Stimulated activated CD8-positive, alpha-beta memory T cell treated with anti-CD3 and anti-CD28 coated beads, Interleukin-12 subunit alpha, Interleukin-12 subunit beta, amount 100 ng/mL, for 1 hour (primary cell): ENCODE results near the gene SAMD13.

Experiments
- DNase-seq: peaks from one replicate; pipeline ENCODE4 v3.0.0-alpha.2; 2020; ENCODE audit warnings: low read depth

The SAMD13 gene, protein sequence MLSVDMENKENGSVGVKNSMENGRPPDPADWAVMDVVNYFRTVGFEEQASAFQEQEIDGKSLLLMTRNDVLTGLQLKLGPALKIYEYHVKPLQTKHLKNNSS

DNA sequence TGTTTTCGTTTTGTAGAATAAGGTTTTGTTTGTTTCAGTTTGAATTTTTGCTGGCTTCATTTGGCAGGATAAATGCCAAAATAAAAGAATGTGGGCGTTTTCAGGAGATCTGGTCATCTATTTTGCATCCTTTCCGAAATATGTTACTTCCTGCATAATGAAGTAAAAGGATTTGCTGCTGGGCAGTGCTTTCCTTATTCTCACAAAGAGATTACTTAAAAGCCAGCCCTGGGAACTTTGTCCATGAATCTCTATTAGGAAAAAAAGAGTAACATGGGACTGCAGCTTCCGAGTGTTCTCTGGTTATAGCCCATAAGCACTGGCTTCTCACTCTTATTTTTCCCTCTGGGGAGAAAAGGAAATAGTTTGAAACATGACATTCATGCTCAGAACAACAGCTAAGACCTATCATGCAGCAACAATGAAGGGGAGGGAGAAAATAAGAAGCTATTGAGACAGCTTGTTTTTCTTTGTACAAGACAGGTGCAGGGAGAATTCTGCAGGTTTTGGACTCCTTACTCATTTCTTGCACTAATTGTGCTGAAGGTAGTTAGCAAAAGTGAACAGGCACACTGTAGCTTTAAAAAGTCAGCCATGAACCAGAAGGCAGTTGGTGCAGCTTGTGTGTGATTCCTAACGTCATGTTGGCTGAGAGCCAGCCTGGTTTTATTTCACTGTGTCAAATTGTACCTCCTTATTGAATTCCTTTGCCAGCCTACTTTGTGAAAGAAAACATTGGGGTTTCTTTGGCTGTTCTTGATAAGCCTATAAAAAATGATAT lies at the start of gene SAMD13:
SAMD13 (plus strand) TSS at position 705 of the 781 bp plus-strand sequence. CDS start 1,527 bp downstream, outside the sequence.
- DNase-seq, result no peak

DNA sequence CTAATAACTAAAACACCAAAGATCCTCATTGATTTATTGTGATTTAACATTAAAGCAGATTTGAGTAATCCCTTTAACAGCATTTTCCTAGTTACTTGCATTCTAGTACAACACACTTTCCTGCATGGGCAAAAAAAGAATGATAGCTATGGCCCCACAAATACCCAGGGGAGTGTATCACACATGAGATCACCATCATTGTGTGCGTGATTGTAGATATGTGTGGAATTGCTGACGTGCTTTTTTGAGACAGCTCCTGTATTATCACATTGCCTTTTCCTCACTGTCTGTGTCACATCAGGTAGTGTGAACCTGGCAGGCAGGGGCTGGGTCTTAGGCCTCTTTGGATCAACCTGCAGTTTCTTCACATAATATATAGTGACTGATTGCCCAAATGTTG lies 48.5 kb upstream of the SAMD13 start:
- no peak for DNase-seq

DNA sequence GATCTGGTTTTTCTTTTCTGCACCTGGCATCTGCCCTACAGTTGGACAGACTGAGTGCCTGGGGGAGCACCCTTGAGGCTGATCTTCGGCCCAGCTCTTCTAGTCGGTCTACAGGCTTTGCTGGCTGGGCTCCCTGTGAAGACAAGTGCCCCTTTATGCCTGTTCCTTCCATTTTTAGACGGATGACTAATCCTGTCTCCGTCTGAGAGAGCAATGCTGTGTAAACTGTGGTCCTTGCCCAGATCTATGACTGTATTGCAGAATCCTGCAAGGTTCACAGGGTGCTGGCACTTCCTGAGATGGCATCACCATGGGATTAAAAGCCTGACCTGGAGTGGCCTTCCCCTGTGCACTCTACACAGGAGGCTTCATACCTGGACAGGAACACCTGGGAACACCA lies 47.6 kb upstream of the SAMD13 start:
- no peak for DNase-seq

DNA sequence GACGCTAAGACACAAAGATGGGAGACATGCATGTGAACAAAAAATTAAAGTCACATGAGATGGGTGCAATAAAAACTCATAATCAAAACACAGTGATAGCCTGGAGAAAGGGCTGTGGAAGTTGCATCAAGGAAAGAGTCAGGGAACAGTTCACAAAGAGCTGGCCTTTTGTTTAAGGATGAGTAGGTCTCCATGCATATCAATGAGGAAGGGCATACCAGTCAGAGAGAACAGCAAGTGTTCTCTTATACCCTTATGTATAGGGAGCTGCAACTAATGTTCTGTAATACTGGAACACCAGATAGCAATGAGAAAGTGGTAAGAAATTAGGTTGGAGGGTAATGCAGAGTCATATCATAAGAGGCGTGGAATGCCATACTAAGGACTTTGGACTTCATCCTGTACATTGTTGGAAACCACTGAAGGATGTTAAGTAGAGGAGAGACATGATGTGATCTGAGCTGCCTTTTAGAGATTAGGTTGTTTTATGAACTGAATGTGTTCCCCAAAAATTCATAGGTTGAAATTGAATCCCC lies 46.7 kb upstream of the SAMD13 start:
- DNase-seq, result no peak

DNA sequence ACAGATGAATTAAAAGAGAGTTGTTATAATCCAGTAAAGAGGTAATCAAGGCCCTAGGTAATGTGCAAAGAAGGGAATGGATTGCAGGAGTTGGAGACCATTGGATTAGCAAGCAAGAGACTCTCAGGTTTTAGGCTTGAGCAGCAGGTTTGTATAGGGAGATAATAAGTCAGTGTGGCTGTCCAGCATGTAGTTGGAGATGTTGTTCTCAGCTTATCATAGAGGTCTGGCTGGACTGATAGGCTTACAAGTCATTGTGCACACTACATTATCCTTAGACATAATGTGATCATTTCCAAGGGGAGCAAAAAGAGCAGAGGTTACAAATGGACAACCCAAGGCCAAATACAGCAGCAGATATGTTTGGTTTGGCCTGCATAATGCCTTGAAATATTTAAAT lies 45.9 kb upstream of the SAMD13 start:
- DNase-seq, result no peak

DNA sequence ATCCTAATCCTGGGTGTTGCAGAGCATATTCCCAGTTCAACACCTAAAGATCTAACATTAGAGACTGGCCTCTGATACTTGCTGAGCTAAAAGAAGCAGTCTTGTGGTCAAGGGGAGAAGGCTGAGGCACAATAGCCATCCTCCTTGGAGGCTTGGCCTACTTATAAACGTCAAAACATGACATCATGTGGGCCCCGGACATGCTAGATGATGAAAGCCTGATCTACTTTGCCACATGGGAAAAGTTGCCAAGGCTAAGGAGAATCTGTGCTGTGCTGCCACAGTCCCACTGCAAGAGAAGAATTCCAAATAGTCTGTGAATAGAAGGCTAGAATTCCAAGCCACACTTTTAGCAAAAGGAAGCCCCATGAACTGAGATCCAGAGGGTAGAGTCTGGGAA lies 43.9 kb upstream of the SAMD13 start:
- no peak for DNase-seq

DNA sequence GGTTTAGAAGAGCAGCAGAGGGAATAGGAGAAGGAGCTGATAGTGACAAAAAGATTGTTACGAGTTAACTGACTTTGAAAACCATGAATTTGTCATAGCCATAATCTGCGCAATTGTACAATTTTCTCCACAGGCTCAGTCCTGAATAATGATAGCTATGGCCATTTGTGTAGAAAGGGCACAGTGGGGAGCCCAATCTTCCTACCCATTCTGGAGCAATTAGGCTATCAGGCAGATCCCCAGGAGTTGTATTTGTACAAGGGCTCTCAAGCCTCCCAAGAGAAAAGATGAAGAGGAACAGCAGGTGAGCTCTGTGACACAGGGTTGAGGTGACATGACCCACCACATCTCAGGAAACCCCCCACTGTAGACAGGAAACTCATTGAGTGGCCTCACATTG lies 42.1 kb upstream of the SAMD13 start:
- DNase-seq, result no peak

DNA sequence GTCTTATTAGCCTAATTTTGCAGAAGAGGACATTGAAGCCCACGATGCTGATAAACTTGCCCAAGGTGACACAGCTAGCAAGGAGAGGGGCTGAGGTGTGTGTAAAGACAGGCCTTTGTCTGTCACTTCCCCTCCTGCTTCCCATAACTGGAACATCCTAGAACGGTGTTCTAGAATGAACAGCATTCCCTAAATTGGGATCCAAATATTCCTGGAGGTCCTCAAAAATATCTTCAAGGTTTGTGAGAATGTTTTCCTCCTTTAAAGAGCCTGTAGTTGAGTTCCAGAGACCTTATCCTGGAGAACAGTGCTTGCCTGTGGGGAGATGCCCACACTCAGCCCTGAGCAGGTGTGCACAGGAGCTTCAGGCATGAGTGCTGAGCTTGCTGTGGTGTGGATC lies 41.5 kb upstream of the SAMD13 start:
- no peak for DNase-seq

DNA sequence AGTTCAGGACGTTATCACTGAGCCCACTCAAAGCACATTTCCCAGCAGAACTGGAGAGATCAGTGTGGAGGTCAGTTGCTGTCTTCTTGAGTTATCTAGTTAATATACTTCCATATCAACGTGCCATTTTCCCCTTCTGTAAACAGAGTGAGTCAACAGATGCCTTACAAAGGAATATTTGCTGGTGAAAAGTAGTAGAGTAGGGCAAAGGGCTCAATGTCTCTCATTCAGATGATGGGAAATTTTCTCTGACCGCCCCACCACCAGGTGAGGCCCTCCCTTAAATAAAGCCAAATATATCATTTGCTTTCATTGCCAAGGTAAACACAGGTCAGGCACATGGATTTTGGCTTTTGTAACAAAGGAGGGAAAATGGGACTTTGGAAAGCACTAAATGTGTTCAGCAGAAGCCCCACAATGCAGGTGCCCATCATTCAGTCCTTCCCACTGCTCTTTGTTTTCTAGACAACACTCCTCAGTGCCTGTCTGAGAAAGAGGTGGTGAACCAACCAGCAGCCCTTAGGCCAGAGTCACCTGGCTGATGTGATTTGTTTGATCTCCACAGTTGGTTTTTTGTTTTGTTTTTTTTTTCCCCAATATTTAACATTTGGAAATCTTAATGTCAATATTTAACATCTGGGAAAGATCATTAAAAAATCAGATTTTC lies 40.5 kb upstream of the SAMD13 start:
- DNase-seq, result no peak

DNA sequence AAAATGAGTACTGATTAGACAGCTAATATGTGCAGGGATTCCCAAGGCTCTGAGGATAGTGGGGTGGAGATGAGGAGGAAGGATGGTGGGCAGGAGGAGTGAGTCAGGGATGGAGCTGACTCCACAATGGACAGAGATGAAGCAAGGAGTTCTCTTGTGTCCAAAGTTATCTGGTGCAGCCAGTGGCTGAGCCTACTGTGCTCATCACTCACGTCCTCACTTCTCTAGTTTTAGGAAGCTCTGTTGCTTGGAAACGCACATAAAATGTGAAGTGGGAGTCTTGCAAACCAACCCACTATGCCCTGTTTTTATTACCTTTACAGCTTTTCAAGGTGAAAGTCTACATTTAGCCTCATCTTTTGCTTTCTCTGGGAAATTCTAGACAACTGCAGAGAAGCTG lies 36.5 kb upstream of the SAMD13 start:
- DNase-seq, result no peak

DNA sequence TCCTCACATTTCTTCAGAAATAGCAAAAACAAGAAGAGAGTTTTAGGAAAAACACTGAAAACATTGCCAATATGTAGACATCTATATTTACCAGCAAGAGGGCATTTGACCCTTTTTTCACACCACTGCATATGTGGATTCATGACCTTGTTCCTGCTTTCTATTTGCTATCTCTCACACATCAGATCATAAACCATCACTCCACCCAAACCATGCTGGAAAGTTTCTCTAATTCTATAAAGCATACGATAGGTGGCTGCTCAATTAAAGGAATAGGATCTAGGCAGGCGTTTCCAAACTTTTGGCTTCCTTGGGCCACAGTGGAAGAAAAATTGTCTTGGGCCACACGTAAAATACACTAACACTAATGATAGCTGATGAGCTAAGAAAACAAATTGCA lies 35.6 kb upstream of the SAMD13 start:
- DNase-seq, result no peak

DNA sequence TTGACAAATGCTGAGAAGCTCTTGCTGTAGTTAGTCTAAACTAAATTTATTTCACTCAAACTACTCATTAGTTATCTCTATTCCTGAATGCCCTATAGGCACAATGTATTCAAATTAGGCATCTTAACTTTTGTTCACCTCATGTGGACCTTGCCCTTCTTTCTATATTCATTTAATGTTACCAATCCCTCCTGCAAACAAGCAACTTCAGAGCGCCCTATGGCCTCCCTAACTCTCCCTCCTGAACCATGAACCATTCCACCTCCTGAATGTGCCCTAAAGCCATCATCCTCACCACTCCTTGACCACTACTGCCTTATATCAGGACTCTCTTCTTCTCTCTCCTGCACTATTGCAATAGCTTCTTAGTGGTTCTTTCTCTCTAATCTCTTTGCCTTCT lies 34.8 kb upstream of the SAMD13 start:
- DNase-seq, result no peak

DNA sequence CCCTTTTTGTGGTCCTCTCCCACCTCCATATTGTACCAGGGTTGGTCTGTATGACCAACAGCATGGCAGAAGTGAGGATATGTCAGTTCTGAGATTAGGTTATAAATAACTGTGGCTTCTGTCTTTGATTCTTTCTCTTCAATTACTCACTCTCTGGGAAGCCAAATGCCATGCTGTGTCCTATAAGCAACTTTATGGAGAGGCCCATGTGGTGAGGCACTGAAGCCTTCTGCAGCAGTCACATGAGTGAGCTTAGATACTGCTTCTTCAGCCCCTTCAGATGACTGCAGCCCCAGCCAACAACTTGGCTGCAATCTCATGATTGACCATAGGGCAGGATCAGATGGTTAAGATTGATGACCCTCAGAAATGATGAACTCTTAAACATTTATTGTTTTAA lies 34.0 kb upstream of the SAMD13 start:
- no peak for DNase-seq

DNA sequence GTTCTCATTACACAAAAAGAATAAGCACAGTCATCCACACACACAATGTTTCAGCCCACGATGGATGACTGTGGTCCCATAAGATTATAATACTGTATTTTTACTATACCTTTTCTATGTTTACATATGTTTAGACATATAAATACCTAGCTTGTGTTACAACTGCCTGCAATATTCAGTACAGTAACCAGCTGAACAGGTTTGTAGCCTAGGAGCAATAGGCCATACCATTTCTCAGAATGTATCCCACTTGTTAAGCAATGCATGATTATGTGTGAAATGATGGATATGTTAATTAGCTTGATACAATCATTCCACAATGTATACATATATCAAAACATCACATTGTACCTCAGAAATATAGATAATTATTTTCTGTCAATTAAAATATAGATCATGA lies 33.2 kb upstream of the SAMD13 start:
- no peak for DNase-seq

DNA sequence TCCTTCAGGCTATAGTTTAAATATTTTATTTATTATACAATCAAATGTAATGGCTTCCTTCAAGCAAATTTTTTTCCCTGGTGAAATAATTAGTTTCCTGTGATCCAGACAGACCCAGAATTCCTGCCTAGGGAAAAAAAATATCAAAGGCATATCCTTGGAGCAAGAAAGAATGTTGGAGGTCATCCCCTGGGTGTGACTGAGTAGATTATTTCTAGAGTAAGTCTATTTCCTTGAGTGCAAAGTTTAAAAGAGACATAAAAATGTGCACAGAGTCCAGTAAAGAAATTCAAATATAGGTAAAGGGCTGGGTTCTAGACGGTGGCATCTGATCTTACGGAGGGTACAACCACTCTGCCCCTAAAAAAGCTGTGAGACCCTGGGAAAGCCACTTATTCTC lies 32.2 kb upstream of the SAMD13 start:
- no peak for DNase-seq

DNA sequence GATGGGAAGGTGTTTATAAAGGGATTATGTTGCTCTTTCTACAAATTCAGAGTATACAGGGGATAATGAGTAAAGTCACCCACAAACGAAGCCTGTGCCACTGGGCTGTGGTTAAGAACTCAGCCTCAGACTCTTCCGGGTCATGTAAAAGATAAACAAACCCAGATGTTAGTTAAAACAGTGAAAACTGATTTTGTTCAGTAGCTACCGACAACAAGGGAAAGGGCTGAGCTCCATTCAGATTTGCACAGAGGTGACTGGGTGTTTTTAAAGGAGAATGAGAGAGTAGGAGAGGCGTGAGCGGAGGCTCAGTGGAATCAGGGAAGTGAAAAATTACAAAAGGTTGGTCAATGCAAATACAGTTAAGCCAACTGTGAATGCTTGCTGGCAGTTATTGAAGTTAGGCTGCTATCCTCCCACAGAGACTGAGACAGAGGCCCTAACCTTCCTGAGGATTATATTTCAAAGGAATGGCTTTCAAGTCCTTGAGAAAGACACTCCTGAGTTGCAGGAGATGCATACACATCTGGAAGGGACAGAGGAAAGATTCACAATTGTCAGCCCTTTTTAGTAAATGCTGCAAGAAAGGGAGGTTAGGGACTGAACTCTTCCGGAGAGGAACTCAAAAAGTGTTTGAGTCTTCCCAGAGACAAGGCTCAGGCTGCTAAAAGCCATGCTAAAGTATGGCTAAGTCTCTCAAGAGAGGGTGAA lies 29.9 kb upstream of the SAMD13 start:
- DNase-seq, result no peak

DNA sequence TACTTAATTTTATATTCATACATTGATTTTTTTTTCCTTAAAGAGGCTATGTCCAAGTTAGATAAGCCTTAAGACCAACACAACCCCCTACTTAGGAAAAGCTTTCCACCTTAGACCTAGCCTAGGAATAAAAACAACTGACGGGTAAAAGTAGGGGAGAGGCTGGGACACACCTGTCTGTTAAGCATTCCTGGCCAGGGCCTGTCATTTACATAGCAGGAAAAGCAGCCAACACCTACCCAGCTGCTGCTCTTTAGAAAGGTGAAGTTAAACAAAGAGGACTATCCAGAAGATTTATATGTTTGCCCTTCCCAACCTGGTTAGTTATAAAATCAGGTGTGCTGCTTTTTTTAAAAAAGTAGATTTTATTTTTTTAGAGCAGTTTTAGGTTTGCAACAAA lies 29.1 kb upstream of the SAMD13 start:
- DNase-seq, result no peak

DNA sequence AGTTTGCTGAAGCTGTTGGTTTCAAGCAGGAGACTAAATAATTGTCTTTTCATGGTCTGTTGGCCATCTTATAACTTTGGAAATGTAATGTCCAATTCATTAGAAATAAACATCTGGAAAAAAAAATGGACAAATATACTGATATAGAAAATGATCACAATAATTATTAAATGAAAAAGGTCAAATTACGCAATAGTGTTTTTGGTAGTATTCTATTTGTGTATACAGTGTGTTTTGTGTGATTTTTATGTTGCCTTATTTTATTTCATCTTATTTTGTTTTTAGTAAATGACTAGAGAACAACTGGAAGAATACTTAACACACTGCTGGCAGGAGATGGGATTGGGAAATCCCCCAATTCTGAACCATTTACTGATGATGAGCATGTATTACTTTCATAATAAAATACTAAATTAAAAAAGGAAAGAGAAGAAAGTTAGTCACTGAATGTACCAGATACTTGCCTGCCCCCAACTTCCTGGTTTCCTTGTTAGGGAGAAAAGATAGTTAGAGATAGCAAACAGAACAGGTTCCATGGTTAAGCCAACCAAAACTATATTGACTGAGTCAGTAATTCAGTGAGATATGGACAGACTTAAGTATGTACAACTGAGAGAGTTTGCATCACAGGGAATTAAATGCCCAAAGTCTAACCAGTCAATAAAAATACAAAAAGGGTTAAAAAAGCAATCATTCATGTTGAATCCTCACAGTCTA lies 24.0 kb upstream of the SAMD13 start:
- DNase-seq, result no peak

DNA sequence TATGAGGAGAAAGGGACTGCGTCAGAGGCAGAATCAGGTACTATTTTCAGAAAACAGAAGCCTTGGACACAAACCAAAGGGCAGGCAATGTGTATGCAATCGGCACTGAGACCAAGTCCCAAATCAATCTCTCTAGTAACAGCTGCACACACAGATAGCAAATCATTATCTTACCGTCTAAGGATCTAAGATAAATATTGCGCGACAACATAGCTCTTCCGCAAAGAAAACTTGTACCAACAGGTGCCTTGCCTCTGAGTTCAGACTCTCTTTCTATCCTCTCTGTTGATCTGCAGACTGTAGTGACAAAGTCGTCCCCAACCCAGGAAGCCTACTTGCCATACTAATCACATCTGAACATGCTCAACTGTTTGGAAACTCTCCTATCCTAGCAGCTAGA lies 22.6 kb upstream of the SAMD13 start:
- DNase-seq, result no peak

DNA sequence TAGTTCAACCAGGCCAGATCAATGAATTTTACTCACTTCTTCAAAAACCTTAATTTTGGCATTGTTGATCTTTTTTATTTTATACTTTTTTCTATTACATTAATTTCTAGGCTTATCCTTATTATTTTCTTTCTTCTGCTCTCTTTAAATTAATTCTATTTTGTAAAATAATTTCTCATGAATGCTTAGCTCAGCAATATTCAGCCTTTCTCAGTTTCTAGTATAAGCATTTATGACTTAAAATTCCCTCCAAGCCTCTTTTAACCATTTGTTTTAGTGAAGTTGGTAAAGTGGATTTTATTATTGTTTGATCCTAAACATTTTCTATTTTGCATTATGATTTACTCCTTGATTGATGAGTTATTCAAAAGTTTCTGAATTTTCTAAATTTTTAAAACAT lies 20.6 kb upstream of the SAMD13 start:
- no peak for DNase-seq

DNA sequence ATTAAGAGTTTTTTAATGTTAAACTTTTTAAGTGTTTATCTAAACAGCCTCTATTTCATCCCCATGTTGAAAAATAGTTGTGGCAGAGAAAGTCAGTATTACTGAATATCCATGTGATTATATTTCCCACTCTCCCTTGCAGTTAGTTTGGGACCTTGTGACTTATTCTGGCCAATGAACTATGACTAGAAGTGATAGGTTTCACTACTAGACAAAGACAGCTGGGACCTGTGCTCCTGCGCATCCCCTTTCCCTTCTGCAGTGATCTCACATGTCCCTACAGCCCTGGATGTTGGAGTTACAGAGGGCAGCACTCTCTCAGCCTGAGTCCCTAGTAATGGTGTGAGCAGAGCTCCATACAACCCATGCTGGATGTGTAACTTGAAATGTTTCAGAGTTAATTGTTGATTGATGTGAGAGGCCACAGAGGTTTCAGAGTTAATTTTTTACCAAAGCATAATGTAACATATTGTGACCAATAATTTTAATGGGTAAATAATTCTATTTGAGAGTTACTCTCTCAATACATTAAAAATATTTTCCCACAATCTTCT lies 18.7 kb upstream of the SAMD13 start:
- no peak for DNase-seq

DNA sequence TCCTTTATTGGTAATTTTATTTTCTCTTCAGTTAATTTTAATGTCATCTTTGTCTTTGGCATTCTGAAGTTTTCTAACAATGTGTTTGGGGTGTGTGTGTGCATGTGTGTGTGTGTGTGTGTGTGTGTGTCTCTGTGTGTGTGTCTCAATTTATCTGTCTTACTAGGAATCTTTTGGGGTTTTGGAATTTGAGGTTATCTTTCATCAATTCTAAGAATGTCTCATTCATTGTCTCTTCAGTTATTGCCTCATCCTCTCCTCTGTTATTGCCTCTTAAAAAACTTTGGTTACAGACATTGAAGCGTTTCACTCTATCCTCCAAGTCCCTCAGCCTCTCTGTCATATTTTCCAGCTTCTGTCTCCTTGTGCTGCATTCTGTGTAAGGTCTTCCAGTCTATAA lies 18.1 kb upstream of the SAMD13 start:
- DNase-seq, result no peak
